Subcutaneous adipose tissue (tissue), 4 donors: Measurements from ENCODE around the gene PPP6C. TPM values are rescaled to one million over a fixed set of nuclear protein-coding genes. Genes with fewer than 3 reads are reported as not detected.

ENCODE experiments used
- total RNA-seq, 4 donors: library from RNA; depleted of rRNA; stranded (reverse); fragments of >200 nt; gene quantifications; one replicate each; pipeline ENCODE4 v1.1.0, GENCODE V29; 2016
- TF ChIP-seq, protein P1 (sequence below): fragments of 450-650 bp; IDR thresholded peaks from one replicate; pipeline ENCODE4 v1.5.1; 2016; ENCODE audit warnings: low read depth, mild to moderate bottlenecking, control low read depth, antibody characterized with exemption, moderate library complexity

PPP6C gene
- total RNA-seq, 4 donors from 2014 or later, result 32.2 to 59.8 (median 45.2) TPM

DNA sequence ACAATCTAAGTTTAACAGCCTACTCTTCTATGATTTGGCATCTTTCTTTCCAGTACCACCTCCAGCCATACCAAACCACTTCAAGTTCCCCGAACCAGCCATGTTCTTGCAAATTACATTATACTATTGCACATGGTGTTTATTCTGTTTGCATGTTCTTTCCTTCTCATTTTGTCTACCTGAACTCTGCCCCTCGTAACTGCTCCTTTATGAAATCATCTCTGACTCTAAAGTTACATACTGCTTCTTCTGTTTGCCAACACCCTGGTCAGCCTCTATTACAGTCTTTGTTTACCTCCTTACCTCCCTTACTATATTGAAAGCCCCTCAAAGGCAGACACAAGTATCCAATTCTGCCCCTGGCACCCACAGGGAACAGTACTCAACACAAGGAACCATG lies 6.0 kb downstream of the PPP6C start:
- TF ChIP-seq, protein P1, sequence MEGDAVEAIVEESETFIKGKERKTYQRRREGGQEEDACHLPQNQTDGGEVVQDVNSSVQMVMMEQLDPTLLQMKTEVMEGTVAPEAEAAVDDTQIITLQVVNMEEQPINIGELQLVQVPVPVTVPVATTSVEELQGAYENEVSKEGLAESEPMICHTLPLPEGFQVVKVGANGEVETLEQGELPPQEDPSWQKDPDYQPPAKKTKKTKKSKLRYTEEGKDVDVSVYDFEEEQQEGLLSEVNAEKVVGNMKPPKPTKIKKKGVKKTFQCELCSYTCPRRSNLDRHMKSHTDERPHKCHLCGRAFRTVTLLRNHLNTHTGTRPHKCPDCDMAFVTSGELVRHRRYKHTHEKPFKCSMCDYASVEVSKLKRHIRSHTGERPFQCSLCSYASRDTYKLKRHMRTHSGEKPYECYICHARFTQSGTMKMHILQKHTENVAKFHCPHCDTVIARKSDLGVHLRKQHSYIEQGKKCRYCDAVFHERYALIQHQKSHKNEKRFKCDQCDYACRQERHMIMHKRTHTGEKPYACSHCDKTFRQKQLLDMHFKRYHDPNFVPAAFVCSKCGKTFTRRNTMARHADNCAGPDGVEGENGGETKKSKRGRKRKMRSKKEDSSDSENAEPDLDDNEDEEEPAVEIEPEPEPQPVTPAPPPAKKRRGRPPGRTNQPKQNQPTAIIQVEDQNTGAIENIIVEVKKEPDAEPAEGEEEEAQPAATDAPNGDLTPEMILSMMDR, result no peak

DNA sequence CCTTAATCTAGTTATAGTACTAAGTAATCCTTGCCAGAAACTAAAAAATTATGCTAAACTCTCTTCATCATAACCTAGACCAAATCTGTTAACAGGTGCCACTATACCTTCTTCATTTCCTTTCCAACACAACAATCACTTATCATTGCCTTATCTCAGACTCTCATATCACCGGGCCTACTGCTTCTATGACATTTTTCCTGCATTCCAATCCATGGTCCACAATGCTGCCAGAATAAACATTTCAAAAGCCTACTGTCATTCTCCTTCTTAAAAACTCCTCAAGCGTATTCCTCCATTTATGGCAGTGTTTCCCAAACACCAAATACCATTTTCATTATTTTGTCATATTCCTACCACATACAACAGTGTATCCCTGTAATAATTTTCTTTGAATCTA lies 6.5 kb downstream of the PPP6C start:
- TF ChIP-seq, protein P1, result no peak

DNA sequence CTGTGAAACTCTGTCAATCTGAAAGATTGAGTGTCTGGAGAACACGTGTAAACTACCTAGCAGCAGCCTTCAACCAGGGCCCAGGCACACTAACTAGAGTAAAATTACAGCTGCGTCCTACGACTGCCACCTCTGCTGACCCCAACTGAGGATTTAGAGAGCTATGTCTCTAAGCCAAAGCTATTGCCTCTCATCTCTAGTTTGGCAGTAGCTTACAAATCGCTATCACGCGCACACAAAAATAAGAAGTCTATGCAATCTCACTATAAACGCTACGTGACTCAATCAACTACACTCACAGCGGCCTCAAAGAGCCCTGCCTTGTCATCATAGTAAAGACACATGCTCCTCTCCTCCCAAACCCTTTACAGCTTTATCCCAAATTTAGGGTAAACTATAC lies 8.7 kb downstream of the PPP6C start:
- TF ChIP-seq, protein P1, result no peak

DNA sequence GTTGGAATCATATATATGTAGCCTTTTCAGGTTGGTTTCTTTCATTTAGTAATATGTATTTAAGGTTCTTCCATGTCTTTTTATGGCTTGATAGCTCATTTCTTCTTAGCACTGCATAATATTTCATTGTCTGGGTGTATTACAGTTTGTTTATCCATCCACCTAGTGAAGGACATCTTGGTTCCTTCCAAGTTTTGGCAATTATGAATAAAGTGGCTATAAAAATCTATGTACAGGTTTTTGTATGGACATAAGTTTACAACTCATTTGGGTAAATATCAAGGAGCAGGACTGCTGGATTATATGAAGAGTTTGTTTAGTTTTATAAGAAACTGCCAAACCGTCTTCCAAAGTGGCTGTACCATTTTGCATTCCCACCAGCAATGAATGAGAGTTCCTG lies 11.7 kb downstream of the PPP6C start:
- TF ChIP-seq, protein P1, result no peak

DNA sequence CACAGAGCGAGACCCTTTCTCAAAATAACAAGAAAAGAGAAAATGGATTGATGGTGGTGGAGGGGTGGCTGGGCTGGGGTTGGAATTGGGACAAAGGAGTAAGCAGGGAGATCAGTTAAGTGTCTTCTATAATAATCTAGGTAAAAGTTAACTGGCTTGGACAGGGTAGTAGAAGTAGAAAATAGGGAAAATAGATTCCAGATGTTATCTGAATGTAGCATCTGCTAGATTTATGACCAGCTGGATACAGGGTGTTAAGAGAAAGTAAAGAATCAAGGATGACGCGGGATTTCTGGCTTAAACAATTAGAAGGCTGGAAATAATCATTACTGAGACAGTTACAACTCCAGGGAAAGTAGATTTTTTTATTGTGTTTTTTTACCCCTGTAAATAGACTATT lies 13.0 kb downstream of the PPP6C start:
- TF ChIP-seq, protein P1, result no peak

DNA sequence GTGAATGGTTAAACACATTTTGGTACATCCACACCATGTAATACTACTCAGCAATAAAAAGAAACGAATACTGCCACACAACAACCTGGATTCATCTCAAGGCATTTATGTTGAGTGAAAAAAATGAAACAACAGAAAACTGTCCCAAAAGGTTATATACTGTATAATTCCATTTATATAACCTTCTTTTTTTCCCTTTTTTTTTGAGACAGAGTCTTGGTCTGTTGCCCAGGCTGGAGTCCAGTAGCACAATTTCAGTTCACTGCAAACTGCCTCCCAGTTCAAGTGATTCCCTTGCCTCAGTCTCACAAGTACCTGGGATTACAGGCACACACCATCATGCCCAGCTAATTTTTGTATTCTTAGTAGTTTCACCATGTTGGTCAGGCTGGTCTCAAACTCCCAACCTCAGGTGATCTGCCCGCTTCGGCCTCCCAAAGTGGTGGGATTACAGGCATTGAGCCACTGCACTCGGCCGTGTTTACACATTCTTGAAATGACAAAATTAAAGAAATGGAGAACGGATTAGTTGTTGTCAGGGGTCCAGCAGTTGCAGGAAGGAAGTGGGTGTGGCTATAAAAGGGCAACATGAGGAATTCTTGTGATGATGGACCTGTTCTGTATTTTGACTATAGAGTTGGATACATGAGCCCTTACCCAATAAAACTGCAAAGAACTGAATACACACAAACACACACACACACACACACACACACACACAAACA lies 17.4 kb downstream of the PPP6C start:
- TF ChIP-seq, protein P1, result no peak

DNA sequence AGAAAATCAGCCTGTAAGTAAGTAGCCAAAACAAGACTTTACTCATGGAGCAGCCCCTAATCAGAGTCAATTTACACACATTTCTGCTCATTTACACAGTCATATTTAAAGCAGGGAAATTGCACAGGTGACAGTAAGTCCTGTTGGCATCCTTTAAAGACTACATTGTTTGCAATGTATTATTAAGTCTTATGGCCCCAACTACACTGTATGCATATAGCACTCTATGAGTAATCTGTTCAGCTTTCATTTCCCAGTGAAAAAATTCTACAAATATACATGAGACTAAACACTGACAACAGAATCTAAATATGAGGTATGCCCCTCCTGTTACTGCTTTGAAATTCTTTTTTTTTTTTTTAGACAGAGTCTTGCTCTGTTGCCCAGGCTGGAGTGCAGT lies 19.7 kb downstream of the PPP6C start:
- TF ChIP-seq, protein P1, result no peak
